ENCODE measurements around the gene RELCH.

Gene RELCH

DNA sequence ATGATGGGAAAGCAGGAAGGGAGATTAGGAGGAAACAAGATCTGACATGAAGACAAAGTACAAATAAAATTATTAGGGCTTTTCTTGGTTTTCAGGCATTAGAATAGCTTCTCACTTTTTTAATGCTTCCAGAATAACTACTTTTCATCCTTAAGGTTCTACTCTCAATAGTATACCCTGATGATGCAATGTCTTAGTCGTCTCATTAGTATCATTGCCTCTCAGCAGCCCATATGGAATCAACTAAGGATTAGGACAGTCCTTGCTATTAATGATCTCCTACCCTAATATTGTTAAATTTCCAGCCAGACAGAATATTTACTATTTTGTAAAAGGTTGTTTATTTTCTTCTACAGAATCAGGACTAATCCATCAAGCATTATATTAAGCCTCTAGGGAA is 55.9 kb downstream of the RELCH start:
- ChIA-PET POLR2A (ENCODE audit: low non-redundant PET) (no interaction called here), CTCF (no interaction called here)
- DNase-seq (ENCODE audit: low spot score): no peak

DNA sequence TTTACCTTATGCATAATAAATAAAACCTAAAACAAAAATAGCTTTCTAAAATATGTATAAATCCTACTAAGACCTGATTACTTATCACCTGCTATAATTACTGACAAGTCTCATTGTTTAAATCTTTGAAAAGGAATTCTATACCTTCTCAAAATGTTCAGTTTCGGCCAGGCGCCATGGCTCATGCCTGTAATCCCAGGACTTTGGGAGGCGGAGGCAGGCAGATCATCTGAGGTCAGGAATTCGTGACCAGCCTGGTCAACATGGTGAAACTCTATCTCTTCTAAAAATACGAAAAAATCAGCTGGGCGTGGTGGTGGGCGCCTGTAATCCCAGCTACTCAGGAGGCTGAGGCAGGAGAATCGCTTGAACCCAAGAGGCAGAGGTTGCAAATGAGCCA is 58.1 kb downstream of the RELCH start:
- CTCF ChIA-PET: no interaction called here
- TF ChIP-seq, protein P1, sequence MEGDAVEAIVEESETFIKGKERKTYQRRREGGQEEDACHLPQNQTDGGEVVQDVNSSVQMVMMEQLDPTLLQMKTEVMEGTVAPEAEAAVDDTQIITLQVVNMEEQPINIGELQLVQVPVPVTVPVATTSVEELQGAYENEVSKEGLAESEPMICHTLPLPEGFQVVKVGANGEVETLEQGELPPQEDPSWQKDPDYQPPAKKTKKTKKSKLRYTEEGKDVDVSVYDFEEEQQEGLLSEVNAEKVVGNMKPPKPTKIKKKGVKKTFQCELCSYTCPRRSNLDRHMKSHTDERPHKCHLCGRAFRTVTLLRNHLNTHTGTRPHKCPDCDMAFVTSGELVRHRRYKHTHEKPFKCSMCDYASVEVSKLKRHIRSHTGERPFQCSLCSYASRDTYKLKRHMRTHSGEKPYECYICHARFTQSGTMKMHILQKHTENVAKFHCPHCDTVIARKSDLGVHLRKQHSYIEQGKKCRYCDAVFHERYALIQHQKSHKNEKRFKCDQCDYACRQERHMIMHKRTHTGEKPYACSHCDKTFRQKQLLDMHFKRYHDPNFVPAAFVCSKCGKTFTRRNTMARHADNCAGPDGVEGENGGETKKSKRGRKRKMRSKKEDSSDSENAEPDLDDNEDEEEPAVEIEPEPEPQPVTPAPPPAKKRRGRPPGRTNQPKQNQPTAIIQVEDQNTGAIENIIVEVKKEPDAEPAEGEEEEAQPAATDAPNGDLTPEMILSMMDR (conservative IDR thresholded peaks at IDR 0.05; ENCODE audit: low read depth): no peak
- POLR2A ChIA-PET (ENCODE audit: low non-redundant PET): no interaction called here
- H3K27ac ChIP-seq: no peak overlapping the region
- DNase-seq (ENCODE audit: low spot score): no peak

More for the DNA sequence above, 55.9 kb downstream of the RELCH start:
- H3K27ac ChIP-seq: no peak overlapping the region
- TF ChIP-seq, protein P1 (conservative IDR thresholded peaks at IDR 0.05; ENCODE audit: low read depth): no peak

DNA sequence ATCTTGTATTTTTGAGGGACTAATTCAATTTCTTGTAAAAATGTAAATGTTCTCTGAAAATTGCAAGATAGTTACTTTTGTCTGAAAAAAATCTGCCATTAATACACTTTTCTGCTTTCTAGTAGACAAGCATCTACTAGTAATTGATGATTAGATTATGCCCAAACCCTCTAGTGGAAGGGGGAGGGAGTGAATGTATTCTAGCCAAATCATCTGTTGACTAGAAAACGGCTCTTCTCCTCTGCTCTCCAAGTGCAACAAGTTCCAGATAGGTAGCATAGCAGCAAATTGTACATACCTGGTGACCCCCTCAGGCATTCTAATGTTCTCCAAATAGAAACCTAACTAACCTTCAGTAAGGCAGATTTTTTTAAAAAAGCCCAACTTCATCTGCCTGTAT is 58.6 kb downstream of the RELCH start:
- ChIA-PET POLR2A (ENCODE audit: low non-redundant PET) (no interaction called here), CTCF (interaction anchor here (1.6 kb wide), 1 partner anchor 63 kb away, joined by 3 read pairs; no protein-coding TSS in a partner anchor)
- DNase-seq (ENCODE audit: low spot score): no peak
- no peak overlapping the region for H3K27ac ChIP-seq
- TF ChIP-seq, protein P1 (conservative IDR thresholded peaks at IDR 0.05; ENCODE audit: low read depth): no peak

DNA sequence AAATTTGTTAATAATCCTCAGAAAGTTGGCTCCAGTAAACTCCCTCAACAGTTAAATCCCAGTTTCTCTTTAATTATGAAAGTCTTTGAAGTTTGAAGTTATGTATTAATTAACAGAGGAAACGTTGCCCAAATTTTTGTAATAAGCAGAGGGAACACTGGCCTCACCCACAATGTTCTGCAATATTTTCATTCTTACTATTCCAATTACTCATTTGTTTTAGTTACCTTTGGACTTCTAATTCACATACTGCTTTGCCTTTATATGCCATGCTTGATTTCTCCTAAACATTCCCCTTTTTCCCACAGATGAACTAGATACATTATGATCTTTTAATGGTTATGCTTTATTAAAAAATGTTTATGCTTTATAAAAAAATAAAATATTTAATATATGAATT is 61.3 kb downstream of the RELCH start:
- ChIA-PET CTCF (no interaction called here), POLR2A (ENCODE audit: low non-redundant PET) (no interaction called here)
- TF ChIP-seq, protein P1 (conservative IDR thresholded peaks at IDR 0.05; ENCODE audit: low read depth): no peak
- DNase-seq (ENCODE audit: low spot score): no peak
- no peak overlapping the region for H3K27ac ChIP-seq

DNA sequence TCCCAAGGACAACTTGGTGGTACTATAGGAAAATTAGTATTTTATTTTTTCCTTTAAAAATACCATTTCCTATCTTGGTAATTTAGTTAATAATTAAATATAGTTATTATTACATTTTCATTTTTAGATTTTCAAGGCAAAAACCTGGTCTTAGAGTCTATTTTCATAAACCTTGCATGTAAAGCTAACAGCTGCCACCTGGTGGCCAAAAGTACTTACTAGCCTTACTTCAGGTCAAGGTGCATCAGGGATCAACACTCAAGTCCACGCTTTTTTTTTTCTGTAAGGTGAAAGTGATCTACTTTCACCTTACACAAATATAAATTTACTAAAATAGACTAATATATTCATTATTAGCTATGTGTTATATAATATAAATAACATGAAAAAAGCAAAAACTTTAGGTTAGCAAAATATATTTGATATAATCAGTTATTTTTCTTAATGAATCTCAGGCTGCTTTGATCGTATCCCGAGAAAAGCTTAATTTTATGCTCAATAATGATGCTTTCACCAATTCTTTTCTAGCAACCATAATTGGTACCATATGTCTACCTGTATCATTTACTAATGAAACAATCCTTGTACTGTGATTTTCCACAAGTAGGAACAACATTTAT is 62.5 kb downstream of the RELCH start:
- POLR2A ChIA-PET (ENCODE audit: low non-redundant PET): no interaction called here
- no peak overlapping the region for H3K27ac ChIP-seq
- TF ChIP-seq, protein P1 (conservative IDR thresholded peaks at IDR 0.05; ENCODE audit: low read depth): peak; percentile 77
- CTCF ChIA-PET: interaction anchor here (0.7 to 1.7 kb wide), 3 partner anchors 16 to 695 kb away, joined by 3 to 6 read pairs (median 4); no protein-coding TSS in a partner anchor
- peak; percentile 53 for DNase-seq (ENCODE audit: low spot score)

DNA sequence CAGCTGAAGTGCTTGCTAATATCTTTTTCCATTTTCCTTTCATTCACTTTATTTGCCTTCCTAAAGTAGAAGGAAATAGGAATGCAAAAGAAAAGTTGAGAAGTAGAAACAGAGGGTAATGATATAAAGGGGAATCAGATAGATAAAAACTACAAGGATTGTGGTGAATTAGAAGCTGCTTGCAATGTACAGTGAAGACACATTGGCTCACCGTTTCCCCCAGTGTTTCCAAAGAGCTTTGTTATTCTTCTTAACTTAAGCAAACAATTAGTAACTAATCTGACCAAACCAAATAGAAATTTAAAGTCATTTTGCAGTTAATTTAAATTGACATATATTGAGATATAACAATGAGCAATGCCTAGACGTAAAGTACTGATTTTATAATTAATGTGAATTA is 63.4 kb downstream of the RELCH start:
- ChIA-PET CTCF (no interaction called here), POLR2A (ENCODE audit: low non-redundant PET) (no interaction called here)
- TF ChIP-seq, protein P1 (conservative IDR thresholded peaks at IDR 0.05; ENCODE audit: low read depth): no peak

More for the DNA sequence above, 63.4 kb downstream of the RELCH start:
- H3K27ac ChIP-seq: no peak overlapping the region
- no peak for DNase-seq (ENCODE audit: low spot score)

All from RWPE1 (cell line).